ENCODE data around the gene GLCE.
A peak's percentile ranks its signal among the peaks of the same experiment; 100 is the strongest.
"Not testable (repeated sequence)": the region's sequence is repeated elsewhere in the genome, so short reads cannot be mapped to it uniquely, and the experiment has no call there.

Gene GLCE

DNA sequence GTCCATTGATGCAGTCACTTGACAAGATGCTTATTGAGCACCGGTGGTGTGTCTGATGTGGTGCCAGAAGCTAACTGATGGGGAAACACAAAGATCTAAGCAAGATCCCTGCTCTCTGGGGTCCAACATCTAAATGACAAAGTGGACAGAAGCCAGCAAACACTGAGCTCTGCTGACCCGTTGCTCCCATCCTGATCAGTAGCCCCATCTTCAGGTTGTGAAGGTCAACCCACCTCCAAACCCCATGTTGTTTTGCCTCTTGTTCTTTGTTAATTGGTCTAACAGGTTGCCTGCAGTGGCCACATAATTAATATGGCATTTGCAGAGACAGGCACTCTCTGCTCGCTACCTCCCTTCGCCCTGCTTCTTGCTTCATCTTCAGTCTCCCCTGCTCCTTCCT is 21.5 kb upstream of the GLCE start:
- DNase-seq: peak in 1 of 2 experiments; percentile 6

DNA sequence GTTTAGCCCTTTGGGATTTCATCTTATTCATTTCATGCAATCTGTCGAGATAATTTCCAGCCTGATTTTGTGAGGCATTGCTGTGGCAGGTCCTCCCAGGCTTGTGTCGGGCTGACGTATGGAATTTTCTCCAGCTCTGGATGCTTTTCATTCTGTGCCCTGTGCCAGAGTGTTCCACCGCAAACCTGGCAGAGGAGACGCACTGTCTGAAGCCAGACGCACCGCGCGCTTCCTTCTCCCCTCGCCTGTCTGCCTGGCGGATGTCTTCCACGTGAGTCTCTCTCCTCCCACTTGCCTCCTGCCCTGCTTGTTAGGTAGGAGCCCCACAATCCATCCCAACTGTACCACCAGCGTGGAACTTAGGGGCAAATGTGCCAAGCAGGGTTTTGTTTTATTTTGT is 20.1 kb upstream of the GLCE start:
- peak; percentile 69 to 94 for DNase-seq

GRCh38 chr15:69141286-69141701 is 19.1 kb upstream of the GLCE start:
- DNase-seq: no peak

DNA sequence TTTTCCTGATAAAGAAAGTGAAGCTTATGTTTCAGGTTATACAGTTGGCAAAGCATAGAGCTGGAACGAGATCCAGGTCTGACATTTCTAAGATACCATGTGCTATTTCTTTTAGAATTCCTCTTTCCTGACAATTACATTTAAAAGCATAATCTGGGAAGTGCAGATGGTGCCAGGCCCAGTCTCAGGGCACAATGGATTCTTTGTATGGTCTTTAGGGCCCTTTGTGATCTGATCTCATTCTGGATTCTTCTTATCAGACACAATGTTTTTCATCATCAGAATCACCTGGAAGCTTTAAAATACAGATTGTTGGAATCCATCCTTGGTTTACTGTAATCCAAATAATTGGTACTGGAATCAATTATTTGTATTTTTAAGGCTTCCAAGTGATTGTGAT is 18.6 kb upstream of the GLCE start:
- no peak for DNase-seq

DNA sequence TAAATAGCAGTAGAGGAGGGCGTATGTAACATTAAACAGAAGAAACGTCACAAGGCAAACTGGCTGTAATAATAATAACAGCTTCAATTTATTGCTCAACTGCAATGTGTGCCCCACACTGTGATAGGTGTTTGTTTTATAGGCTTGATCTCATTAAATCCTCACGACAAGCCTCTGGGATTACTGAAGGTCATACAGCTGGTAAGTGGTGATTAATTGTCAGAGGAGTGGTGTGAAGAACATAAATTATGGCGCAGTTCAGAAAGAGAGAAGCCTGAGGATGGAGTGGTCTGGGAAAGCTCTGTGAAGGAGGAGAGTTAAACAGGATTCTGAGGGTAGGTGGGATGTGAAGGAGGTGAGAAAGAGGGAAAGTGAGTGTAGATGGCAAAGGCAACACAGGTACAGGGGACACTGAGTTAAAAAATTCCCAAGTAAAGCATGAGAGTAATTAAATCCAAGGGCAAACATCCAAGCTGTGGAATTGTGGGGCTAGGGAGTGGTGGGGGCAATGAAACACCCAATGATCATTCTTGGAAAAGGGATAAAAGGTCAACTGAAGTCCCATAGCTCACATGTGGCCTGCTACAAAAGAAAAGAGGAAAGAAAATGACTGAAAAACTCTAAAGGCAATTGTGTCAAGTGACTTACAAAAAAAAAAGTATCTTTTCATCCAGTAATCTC is 16.5 kb upstream of the GLCE start:
- no peak for DNase-seq

DNA sequence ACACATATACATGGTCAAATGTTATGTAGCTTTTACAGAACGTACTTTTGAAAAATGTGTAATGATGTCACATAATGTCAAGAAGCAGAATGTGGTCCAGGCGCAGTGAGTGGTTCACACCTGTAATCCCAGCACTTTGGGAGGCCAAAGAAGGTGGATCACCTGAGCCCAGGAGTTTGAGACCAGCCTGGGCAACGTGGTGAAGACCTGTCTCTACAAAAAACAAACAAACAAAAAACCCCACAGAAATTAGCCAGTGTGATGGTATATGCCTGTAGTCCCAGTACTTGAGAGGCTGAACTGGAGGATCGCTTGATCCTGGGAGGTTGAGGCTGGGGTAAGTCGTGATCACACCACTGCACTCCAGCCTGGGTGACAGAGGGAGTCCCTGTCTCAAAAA is 15.9 kb upstream of the GLCE start:
- DNase-seq: no peak

DNA sequence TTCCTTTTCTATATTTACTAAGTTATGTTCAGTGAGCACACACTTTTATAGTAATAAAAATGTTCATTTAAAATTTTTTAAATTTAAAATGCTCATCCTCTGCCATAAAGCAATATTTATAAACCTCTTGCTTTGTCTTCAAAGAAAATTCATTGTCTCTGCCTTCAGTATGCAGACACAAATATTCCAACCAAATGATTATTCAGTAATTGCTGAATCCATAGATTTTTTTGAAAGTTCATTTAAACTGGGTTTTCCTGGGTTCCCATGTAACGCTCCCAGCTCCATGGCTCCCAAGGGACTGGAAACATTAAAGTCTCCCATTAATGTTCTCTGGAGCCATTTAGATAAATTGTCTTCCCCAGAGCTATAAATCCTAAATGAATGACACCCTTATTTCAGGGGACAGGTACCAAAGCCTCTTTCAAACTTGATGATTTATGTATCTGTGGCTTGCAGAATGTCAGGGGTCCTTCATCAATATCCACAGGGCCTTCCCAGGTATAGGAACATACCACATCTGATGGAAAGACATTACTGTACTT is 15.2 kb upstream of the GLCE start:
- DNase-seq: no peak

GRCh38 chr15:69145694-69146492 is 14.5 kb upstream of the GLCE start:
- peak; percentile 63 to 81 for DNase-seq

DNA sequence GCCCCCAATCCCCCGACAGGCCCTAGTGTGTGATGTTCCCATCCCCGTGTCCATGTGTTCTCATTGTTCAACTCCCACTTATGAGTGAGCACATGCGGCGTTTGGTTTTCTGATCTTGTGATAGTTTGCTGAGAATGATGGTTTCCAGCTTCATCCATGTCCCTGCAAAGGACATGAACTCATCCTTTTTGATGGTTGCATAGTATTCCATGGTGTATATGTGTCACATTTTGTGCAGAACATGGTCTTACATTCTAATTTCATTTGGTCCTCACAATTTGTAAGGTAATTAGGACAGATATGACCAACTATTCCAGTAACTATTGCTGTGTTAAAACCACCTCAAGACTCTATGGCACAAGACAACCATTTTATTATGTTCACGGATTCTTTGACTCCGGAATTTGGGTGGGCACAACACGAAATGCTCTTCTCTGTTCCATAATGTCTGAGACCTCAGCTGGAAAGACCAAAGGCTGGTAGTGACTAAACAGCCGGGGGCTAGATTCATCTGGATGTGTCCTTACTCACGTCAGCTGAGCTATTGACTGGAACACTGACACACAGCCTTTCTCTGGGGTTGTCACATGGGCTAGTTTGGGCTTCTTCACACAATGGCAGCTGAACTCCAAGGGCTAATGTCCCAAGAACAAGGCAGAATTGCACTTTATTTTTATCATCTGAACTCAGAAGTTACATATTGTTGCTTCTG is 13.6 kb upstream of the GLCE start:
- DNase-seq: no peak

- no peak for DNase-seq
Measured at GRCh38 chr15:69148465-69148864, 12.0 kb upstream of the GLCE start.

DNA sequence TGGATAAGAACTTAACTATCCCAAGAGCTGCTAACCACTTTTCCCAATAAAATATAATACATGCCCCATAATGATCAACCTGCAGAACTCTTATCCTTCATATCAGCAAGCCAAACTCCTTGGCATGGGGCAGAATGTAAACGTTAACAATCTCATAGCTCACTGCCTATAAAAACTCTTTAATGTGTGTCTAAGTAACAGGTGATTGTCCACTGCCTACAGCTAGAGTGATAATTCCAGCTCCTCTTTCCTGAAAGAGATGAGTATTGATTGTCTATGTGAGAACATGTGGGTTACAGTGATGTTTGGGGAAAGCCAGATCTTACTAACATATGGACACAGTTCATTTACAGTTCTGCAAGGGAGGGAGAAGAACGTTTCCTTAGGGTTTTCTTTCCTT is 11.3 kb upstream of the GLCE start:
- DNase-seq: no peak

DNA sequence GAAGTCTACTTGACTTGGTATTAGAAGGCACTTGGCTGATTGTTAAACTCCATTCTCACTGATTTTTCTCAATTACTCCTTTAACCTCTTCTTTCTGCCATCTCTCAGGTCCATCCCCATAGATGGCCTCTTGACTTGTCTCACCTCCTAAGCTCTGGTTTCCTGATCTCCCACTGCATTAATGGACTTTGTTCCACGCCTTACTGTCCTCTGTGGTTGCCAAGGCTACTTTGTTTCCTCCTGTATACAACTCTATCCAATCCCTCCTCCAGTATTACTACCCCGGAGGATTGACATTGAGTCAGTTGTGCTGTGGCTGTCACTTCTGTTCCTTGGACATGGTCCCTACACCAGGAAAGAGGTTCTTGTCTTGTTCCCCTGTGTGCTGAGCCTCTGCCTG is 10.6 kb upstream of the GLCE start:
- no peak for DNase-seq

DNA sequence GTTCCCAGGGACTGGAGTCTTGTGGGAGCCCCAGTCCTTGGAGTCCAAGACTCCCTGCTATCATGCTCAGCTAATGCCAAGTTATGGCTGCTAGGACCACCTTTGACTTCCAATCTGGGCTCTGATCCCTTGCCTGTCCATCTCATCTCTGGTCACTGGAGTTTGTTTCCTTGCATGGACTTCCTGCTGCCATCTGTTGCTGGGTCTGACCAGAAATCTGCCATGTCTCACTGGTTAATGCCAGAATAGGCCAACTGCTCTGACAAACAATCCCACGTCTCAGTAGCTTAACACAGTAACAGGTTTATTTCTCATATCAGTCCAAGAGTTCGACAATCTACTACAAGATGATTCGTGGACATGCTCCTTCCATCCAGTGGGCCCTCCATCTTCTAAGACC is 10.1 kb upstream of the GLCE start:
- DNase-seq: no peak

- DNase-seq: no peak
Measured at GRCh38 chr15:69150841-69151240, 9.6 kb upstream of the GLCE start.

DNA sequence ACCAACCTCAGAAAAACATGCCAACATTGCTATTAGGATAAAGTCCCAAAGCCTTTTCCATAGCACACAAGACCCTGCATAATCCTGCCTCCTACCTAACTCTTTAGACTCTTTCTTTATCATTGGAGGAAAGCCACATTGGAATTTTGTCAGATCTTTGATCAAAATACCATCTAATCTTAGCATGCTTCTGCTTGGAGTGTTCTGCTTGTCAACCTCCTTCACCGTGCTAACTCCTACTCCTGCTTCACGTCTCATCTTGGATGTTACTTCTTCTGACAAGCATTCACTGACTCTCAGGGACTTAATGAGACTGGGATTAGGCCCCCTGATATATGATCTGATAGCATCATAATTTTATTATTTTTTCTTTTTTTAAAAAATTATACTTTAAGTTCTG is 7.4 kb upstream of the GLCE start:
- DNase-seq: no peak

- DNase-seq: not testable (repeated sequence)
Measured at GRCh38 chr15:69153587-69153986, 6.8 kb upstream of the GLCE start.

DNA sequence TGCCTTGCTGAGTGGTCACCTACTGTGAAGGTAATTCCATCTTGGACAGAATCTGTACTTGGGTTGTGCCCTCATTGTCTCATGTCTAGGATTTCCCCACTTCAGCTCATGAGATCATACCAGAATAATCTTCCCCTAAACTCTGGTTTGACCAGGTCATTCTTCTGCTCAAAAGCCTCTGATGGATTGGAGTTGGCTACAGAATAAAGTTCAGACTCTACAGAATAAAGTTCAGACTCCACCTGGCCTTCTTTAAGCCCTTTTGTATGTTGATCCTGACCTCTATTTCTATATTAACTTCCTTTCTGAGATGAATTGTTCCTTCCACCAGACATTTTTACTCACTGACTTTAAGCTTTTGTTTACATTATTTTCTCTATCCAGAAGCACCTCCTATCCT is 6.4 kb upstream of the GLCE start:
- no peak for DNase-seq

GRCh38 chr15:69154684-69155083 is 5.8 kb upstream of the GLCE start:
- peak in 1 of 2 experiments; percentile 42 for DNase-seq

DNA sequence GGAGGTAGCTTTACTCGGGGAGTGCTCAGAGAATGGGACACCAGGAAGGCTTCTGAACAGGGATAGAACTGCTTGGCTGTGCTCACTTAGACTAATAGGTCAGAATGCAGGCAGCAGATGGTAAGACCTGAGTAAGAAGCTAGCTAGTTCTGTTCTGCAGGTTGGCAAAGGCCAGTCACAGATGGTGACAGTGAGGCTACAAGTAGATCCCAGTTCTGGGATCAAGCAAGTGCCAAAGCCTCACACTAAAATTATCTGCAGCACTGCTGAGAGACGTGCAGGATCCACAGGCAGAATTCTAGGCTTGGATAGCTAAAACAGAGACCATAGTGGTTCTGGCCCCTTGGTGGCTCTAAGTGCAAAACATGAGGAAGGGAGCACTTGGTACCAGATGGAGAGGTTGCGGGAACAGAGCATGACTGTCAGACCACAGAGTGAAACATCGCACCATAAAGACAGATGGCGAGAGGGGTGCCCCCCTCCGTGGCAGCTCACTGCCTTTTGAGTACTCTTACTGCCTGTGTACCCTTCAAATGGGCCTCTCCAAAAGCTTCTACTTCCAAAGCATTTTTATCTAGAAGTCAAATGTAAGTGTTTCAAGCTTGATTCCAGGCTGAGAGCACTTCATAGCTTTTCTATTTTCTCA is 3.6 kb upstream of the GLCE start:
- peak; percentile 91 to 96 for DNase-seq

- no peak for DNase-seq
Measured at GRCh38 chr15:69158201-69158842, 2.1 kb upstream of the GLCE start.

- DNase-seq: no peak
Measured at GRCh38 chr15:69158843-69159240, 1.6 kb upstream of the GLCE start.

DNA sequence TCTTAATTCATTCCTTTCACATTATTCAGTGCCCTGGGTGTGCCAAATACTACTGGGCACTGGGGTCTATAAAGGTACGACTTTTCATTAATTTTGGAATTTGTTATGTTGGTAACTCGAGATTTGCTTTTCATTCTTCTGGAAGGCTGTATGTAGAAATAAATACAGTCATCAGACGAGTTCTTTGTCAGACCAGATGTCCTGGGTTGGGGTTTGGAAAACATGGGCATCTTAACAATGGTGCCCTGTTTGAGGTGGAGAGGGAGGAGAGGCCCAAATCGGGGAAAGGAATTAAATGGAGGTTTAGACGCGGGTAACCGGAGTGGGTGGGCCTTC is 662 bp upstream of the GLCE start:
- DNase-seq: no peak

Data from NCI-H446 (cell line).